ENCODE measurements around the gene ANHX. TPM values are rescaled to one million over a fixed set of nuclear protein-coding genes. Genes with fewer than 3 reads are reported as not detected.
A peak's percentile ranks its signal among the peaks of the same experiment; 100 is the strongest.

Gene ANHX
- total RNA-seq, 2 donors from 2014 or later = not detected

DNA sequence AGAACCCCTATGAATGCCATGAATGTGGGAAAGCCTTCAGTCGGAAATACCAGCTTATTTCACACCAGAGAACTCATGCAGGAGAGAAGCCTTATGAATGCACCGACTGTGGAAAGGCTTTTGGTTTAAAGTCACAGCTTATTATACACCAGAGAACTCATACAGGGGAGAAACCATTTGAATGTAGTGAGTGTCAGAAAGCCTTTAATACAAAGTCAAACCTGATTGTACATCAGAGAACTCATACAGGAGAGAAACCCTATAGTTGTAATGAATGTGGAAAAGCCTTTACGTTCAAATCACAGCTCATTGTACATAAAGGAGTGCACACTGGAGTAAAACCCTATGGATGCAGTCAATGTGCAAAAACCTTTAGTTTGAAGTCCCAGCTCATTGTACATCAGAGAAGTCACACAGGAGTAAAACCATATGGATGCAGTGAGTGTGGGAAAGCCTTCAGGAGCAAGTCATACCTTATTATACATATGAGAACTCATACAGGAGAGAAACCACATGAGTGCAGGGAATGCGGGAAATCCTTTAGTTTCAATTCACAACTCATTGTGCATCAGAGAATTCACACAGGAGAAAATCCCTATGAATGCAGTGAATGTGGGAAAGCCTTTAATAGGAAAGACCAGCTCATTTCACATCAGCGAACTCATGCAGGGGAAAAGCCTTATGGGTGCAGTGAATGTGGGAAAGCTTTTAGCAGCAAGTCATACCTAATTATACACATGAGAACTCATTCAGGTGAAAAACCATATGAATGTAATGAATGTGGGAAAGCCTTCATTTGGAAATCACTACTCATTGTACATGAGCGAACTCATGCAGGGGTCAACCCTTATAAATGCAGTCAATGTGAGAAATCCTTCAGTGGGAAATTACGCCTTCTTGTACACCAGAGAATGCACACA, 32.1 kb downstream of the ANHX start:
- Histone ChIP-seq H3K4me3 (ENCODE audit: low read length) (peak overlapping the region; percentile 81), H3K36me3 (ENCODE audit: control insufficient read depth, insufficient read depth, low read length) (peaks cover 55% of the 10 kb centered on the region), H3K9me3 (ENCODE audit: control insufficient read depth, low read length) (peaks cover 84% of the 10 kb centered on the region), H3K9ac (ENCODE audit: extremely low read depth, low read length, poor library complexity, severe bottlenecking) (no peak overlapping the region), H3K27ac (ENCODE audit: low read depth, low read length) (no peak overlapping the region), H3K4me1 (ENCODE audit: control insufficient read depth, insufficient read depth, low read length) (no peaks in the 10 kb centered on the region), H3K27me3 (ENCODE audit: control insufficient read depth, insufficient read depth, low read length, poor library complexity, severe bottlenecking) (no peaks in the 10 kb centered on the region)
- H3K4me1 Mint-ChIP-seq = no peaks in the 10 kb centered on the region
- TF ChIP-seq, protein P1, sequence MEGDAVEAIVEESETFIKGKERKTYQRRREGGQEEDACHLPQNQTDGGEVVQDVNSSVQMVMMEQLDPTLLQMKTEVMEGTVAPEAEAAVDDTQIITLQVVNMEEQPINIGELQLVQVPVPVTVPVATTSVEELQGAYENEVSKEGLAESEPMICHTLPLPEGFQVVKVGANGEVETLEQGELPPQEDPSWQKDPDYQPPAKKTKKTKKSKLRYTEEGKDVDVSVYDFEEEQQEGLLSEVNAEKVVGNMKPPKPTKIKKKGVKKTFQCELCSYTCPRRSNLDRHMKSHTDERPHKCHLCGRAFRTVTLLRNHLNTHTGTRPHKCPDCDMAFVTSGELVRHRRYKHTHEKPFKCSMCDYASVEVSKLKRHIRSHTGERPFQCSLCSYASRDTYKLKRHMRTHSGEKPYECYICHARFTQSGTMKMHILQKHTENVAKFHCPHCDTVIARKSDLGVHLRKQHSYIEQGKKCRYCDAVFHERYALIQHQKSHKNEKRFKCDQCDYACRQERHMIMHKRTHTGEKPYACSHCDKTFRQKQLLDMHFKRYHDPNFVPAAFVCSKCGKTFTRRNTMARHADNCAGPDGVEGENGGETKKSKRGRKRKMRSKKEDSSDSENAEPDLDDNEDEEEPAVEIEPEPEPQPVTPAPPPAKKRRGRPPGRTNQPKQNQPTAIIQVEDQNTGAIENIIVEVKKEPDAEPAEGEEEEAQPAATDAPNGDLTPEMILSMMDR (conservative IDR thresholded peaks at IDR 0.05) = no peak
- no peak overlapping the region for H3K27ac Mint-ChIP-seq
- WGBS, 2 experiments (ENCODE audit: insufficient coverage in 1 of 2, insufficient read length in 1 of 2) = 91 to 100% methylated on average over 2 to 5 of the region's 7 CpGs
- peaks cover 73% of the 10 kb centered on the region for H3K36me3 Mint-ChIP-seq (ENCODE audit: low read depth)
- no peak overlapping the region for H3K4me3 Mint-ChIP-seq
- peaks cover 93% of the 10 kb centered on the region for H3K9me3 Mint-ChIP-seq
- DNase-seq = no peak
- H3K27me3 Mint-ChIP-seq (ENCODE audit: insufficient read depth) = no peaks in the 10 kb centered on the region

DNA sequence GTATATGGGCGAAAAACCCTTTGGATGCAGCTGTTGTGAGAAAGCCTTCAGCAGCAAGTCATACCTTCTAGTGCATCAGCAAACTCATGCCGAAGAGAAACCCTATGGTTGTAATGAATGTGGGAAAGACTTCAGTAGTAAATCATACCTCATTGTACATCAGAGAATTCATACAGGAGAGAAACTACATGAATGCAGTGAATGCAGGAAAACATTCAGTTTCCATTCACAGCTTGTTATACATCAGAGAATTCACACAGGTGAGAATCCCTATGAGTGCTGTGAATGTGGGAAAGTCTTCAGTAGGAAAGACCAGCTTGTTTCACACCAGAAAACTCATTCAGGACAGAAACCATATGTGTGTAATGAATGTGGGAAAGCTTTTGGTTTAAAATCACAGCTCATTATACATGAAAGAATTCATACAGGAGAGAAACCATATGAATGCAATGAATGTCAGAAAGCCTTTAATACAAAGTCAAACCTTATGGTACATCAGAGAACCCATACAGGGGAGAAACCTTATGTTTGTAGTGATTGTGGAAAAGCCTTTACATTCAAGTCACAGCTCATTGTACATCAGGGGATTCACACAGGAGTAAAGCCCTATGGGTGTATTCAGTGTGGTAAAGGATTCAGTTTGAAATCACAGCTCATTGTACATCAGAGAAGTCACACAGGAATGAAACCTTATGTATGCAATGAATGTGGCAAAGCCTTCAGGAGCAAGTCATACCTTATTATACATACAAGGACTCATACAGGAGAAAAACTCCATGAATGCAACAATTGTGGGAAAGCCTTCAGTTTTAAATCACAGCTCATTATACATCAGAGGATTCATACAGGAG, 33.0 kb downstream of the ANHX start:
- no peak overlapping the region for H3K27ac Mint-ChIP-seq

DNA sequence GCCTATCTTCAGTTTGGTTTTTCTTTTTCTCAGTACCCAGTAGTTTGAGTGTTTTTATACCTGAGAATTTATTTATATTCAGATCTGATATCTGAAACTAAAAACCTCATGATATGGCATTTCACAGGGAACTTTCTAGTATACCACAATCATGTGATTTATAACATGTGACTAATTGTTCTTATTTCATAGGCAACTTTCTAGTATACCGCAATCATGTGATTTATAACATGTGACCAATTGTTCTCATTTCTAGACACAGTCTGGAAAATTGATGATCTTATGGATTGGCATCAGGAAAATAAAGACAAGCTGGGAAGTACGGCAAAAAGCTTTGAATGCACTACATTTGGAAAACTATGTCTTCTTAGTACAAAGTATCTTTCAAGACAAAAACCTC, 33.8 kb downstream of the ANHX start:
- Mint-ChIP-seq H3K27me3 (ENCODE audit: insufficient read depth) (no peaks in the 10 kb centered on the region), H3K4me1 (no peaks in the 10 kb centered on the region), H3K9me3 (peaks cover 82% of the 10 kb centered on the region), H3K27ac (no peak overlapping the region), H3K4me3 (no peak overlapping the region), H3K36me3 (ENCODE audit: low read depth) (peaks cover 71% of the 10 kb centered on the region)
- Histone ChIP-seq H3K4me3 (ENCODE audit: low read length) (peak overlapping the region; percentile 81), H3K27ac (ENCODE audit: low read depth, low read length) (no peak overlapping the region), H3K4me1 (ENCODE audit: control insufficient read depth, insufficient read depth, low read length) (no peaks in the 10 kb centered on the region), H3K27me3 (ENCODE audit: control insufficient read depth, insufficient read depth, low read length, poor library complexity, severe bottlenecking) (no peaks in the 10 kb centered on the region), H3K9ac (ENCODE audit: extremely low read depth, low read length, poor library complexity, severe bottlenecking) (no peak overlapping the region), H3K9me3 (ENCODE audit: control insufficient read depth, low read length) (peaks cover 67% of the 10 kb centered on the region), H3K36me3 (ENCODE audit: control insufficient read depth, insufficient read depth, low read length) (peaks cover 55% of the 10 kb centered on the region)
- TF ChIP-seq, protein P1 (conservative IDR thresholded peaks at IDR 0.05) = no peak
- no peak for DNase-seq
- 80 to 82% methylated on average over 2 of the region's 2 CpGs for WGBS, 2 experiments (ENCODE audit: insufficient coverage in 1 of 2, insufficient read length in 1 of 2)

More for the DNA sequence above, 33.0 kb downstream of the ANHX start:
- WGBS, 2 experiments (ENCODE audit: insufficient coverage in 1 of 2, insufficient read length in 1 of 2) = 90% methylated on average over 2 of the region's 2 CpGs; no CpG with 5 or more reads in 1 of the 2 experiments
- Histone ChIP-seq H3K9me3 (ENCODE audit: control insufficient read depth, low read length) (peaks cover 76% of the 10 kb centered on the region), H3K4me1 (ENCODE audit: control insufficient read depth, insufficient read depth, low read length) (no peaks in the 10 kb centered on the region), H3K27me3 (ENCODE audit: control insufficient read depth, insufficient read depth, low read length, poor library complexity, severe bottlenecking) (no peaks in the 10 kb centered on the region), H3K4me3 (ENCODE audit: low read length) (peak overlapping the region; percentile 81), H3K27ac (ENCODE audit: low read depth, low read length) (no peak overlapping the region), H3K9ac (ENCODE audit: extremely low read depth, low read length, poor library complexity, severe bottlenecking) (no peak overlapping the region), H3K36me3 (ENCODE audit: control insufficient read depth, insufficient read depth, low read length) (peaks cover 55% of the 10 kb centered on the region)
- Mint-ChIP-seq H3K9me3 (peaks cover 88% of the 10 kb centered on the region), H3K27me3 (ENCODE audit: insufficient read depth) (no peaks in the 10 kb centered on the region), H3K4me3 (no peak overlapping the region), H3K4me1 (no peaks in the 10 kb centered on the region), H3K36me3 (ENCODE audit: low read depth) (peaks cover 71% of the 10 kb centered on the region)
- TF ChIP-seq, protein P1 (conservative IDR thresholded peaks at IDR 0.05) = no peak
- DNase-seq = no peak

Data from endodermal cell (in vitro differentiated cells).